NCI-H510A (cell line): ENCODE data around the gene ACSF3.
"Not testable (repeated sequence)": the region's sequence is repeated elsewhere in the genome, so short reads cannot be mapped to it uniquely, and the experiment has no call there.

Experiments used
- DNase-seq: peaks from one replicate; lab custom pipeline; 2025; lab: John Stamatoyannopoulos, UW

The ACSF3 gene

GRCh38 chr16:89055894-89056555, 37.6 kb upstream of the ACSF3 start:
- no peak for DNase-seq

DNA sequence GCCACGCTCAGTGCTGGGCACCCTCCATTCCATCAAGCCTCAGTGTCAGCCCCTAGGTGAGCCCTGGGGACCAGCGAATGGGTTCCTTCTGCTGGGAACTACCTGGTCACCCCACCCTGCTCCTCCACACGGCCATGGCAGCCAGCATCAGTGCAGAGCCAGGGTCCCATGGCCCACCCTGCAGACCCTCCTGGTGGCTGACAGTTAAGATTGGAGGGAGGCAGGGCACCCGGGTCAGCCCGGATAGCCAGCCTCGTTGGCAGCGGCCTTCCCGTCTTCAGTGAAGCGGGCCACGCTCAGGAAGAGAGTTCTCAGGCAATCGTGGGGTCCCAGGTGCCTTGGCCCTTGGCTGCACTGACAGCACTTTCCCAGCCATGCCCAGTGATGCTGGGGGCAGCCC, 37.1 kb upstream of the ACSF3 start:
- no peak for DNase-seq

DNA sequence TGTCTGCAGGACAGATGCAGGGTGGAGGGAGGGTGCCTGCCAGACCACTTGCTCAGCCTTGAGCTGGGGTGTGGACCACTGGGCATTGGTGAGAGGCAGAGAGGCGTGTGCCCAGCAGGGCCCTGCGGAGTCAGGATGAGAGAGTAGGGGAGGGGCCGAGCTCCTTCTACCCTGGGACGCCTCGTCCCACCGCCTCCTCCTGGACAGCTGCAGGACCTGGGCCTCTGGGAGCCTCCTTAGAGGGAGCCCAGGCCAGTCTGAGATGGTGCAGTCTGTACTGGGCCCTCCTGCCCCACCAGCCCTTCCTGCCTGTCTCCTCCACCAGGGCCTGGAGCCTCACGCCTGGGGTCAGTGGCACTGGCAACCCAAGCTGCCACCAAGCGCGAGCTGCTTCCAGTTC, 35.9 kb upstream of the ACSF3 start:
- no peak for DNase-seq

DNA sequence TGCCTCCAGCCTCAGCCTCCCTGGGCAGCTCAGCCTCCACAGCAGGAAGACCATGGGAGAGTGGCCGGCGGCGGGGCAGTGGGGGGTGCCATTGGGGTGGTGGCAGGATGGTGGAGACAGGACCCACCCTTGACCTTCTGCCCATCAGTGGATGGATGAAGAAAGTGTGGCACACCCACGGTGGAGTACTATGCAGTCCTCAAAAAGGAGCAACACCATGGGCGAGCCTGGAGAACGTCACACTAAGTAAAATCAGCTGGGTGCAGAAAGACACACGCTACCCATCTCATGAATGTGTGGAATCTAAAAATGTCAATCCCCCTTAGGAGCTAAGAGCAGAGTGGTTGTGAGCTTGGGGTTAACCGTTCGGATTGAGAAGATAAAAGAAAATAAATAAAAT, 34.8 kb upstream of the ACSF3 start:
- DNase-seq: no peak

- no peak for DNase-seq
Measured at GRCh38 chr16:89060207-89060794, 33.4 kb upstream of the ACSF3 start.

GRCh38 chr16:89061086-89061485, 32.6 kb upstream of the ACSF3 start:
- DNase-seq: no peak

DNA sequence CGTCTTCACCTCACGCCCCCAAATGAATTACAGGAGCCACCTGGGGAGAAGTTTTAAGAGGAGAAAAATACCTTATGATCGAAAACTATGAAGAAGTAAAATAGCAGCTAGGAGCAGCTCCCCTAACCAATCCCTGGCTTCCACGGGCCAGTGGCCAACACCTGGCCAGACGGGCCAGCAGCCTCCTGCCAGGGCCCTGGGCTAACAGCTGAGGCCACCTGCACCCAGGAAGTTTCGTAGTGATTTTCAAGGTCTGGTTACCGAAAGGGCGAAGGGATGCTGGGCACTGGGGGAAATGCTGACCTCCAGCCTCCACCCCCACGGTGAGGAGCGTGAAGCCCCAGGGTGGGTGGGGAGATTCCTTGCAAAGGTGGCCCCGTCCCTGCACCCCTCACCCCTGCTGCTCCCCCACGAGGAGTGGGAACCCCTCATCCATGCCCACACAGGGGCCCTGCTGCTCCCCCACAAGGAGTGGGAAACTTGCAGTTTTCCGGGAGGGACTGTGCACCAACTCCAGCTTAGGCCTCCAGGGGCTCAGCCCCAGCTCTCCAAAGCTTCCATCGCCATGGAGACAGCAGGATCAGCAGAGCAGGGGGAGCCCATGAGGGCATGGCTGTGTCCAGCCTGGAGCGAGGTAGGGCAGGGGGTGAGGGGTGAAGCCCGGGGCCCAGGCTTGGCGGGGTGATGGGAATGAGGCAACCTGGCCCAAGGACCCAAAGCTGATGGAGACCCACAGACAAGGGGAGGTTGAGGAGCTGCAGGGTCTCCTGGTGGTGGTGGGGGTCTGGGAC, 31.9 kb upstream of the ACSF3 start:
- no peak for DNase-seq

GRCh38 chr16:89062389-89063345, 31.0 kb upstream of the ACSF3 start:
- DNase-seq: no peak

- no peak for DNase-seq
Measured at GRCh38 chr16:89063768-89064320, 29.8 kb upstream of the ACSF3 start.

GRCh38 chr16:89064606-89065457, 28.8 kb upstream of the ACSF3 start:
- DNase-seq: no peak

- DNase-seq: no peak
Measured at GRCh38 chr16:89065458-89065822, 28.2 kb upstream of the ACSF3 start.

- no peak for DNase-seq
Measured at GRCh38 chr16:89066721-89067120, 26.9 kb upstream of the ACSF3 start.

DNA sequence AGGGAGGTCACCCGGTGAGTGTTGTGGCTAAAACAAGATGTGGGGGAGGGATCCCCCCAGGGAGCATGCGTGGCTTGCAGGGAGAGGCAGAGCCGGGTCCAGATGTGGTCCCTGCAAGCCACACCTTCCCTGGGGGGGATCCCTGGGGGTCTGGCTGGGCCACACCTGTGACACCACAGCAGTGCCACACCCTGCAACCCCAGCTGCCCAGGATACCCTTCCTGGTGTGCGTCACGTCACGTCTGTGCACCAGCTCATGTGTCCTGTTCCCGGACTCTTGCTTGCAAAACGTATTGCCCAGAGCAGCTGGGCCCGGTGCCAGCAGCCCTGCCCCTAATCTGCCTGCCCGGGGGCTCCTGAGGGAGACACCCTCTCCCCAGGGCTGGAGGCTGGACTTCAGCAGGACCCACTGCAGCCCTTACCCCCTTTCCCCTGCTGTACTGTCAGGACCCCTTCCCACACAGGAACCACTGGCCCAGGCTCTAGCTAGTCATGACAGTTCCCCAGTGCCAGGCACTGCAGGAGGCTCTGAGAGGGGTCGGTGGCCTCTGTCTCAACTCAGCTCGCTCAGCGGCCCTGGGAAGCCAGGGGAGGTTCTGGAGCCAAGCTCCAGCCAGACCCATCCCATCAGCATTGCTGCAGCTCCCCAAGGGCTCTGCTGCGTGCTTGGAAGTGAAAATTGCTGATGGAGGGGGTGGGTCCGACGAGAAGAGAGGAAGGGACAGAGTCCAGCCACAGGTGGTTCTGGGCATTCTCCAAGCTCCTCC, 25.8 kb upstream of the ACSF3 start:
- DNase-seq: no peak

- not testable (repeated sequence) for DNase-seq
Measured at GRCh38 chr16:89068814-89069616, 24.6 kb upstream of the ACSF3 start.

DNA sequence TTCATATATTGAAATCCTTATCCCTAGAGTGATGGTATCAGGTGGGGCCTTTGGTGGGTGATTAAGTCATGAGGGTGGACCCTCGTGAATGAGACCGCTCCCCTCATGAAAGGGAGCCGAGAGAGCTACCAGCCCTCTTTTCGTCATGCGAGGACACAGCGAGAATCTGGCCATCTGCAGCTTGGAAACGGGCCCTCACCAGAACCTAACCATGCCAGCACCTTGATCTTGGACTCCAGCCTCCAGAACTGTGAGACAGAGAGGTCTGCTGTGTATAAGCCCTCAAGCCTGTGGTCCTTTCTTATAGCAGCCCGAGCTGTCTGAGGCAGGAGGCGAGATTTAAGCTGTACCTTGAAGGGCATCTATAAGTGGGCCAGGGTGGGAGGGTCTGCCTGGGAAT, 23.7 kb upstream of the ACSF3 start:
- DNase-seq: no peak

DNA sequence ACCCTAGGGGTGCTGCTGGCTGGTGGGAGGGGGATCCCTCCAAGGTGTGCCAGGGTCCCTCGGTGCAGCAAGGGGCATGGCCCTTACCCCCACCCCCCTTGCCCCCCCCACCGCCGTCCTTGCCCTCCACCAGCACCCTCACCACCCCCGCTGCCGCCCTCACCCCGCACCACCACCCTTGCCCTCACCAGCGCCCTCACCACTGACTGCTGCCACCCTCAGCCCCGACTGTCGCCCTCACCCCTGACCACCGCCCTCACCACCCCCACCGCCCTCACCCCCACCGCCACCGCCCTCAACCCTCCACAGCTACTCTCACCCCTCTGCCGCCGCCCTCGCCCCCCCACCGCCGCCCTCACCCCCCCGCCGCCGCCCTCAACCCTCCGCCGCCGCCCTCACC, 23.1 kb upstream of the ACSF3 start:
- DNase-seq: no peak

DNA sequence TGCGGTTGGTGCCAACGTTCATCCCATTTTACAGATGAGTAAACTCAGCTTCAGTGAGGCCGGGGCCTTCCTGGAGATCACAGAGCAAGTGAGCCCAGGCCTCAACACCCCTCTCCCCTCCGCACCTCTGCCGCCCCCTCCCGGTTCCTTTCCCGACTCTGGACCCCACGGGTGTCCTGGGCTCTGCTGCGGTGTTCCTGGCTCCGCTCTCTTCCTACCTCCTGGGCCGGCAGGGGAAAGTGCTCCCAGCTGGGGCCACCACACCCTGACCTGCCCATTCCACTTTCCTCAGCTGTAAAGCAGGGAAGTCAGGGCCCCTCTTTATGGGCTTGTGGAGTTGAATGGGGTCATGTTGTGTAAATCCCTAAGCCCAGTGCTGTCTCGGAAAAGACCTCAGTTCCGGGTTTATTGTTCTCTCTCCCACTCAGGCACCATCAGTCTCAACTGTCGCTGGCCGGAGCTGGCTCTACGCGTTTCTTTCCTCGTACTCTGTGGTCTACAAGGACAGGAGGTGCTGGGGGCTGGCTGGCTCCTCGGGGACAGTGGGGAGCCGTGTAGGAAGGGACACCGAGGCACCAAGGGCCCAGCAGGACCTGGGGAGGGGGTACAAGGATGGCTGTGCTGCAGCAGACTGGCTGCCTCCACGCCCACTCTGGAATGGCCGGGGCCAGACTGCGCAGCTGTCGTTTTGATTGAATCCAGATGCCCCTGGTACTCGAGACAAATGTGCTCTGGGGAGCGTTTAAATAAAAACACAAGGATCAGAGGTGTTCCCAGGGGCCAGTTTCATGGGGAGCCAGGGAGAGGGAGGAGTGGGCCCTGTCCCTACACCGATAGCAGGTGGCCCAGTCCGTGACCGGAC, 21.7 kb upstream of the ACSF3 start:
- no peak for DNase-seq

DNA sequence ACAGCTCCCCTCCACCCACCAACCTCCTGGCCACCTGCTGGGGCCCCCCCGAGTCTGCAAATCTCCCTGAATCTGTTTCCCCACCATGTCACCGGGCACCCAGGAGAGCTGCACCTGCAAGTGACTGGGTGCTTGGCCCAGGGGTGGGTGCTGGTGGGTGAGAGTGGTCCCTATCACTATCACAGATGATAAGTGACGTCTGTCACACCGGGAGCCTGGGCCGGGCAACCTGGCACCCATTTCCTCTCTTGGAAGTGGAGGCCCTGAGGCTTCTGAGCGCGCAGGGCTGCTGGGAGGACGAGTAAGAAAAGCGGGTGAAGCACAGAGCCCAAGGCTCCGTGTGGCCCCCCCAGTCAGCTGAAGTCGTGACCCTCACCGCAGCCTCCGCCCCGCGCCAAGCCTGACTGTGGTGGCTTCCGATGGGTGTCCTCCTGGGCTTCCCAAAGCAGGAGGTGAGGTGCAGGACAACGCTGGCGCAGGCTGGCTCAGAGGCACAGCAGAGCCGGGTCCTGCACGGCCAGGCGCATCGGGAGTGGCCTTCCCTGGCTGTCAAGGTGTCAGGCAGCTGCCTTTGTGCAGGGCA, 21.0 kb upstream of the ACSF3 start:
- no peak for DNase-seq
